HG03064 (cell line): ENCODE data around the gene CRIM1.

Experiments used
- ATAC-seq: cut with Tn5 transposase; IDR thresholded peaks from one replicate; pipeline ENCODE4 v1.9.1; 2021; ENCODE audit warnings: low read depth; ENCODE audit not compliant: unreplicated experiment

Gene CRIM1

GRCh38 chr2:36597003-36597531 lies 241.5 kb downstream of the CRIM1 start:
- ATAC-seq: no peak

DNA sequence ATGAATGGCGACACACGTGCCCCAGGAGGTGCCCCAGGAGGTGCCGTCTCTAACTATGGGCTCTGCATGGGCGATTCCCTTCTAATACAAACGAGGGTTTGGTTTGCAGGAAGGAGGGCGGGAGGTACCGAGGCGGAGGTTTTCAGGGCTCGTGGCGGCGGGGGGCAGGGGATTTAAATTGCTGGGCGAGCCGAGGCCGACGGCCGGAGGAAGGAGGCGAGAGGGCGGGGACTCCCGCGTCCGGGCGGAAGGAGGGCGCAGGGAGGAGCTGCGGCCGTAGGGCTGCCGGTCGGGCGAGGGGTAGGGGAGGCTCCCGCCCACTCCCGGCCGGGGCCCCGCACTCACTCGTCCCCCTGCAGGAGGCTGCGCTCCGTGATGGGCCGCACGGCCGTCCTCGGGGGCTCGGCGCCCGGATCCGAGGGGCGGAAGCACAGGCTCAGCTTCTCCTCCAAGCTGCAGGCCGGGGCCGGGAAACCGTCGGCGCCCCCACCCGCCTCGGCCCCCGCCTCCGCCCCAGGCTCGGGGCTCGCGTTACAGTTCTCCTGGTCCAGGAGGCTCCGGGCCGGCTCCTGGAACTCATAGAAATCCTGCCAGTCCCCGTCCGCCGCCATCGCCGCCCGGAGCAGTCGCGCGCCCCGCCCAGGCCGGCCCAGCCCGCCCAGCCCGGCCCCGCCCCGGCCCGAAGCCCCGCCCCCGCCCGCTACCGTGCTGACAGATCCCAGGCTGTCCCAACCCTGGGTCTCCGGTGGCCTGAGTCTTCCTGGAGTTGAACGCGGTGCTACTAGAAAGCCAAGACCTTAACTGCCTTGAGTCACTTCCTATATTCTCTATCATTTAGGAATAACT lies 242.2 kb downstream of the CRIM1 start, which contains the start of gene FEZ2:
FEZ2 (minus strand) TSS at position 637 of the 846 bp plus-strand sequence; CDS start at position 611, 26 bp downstream.
- ATAC-seq: peak; percentile 100
